Forelimb muscle (tissue), 1 donor: ENCODE measurements around the gene CPLANE1. TPM values are rescaled to one million over a fixed set of nuclear protein-coding genes. Genes with fewer than 3 reads are reported as not detected.
"Not testable (repeated sequence)": the region's sequence is repeated elsewhere in the genome, so short reads cannot be mapped to it uniquely, and the experiment has no call there.

Source experiments
- DNase-seq: peaks from one replicate; pipeline ENCODE4 v3.0.0-alpha.2; 2013; ENCODE audit warnings: low read depth
- polyA plus RNA-seq: library from polyadenylated mRNA; unstranded; fragments of 120-200 nt; gene quantifications from one replicate; pipeline ENCODE4 v1.2.1, GENCODE V29; 2013; ENCODE audit not compliant: insufficient read length

CPLANE1 gene
- polyA plus RNA-seq, 1 donor: 17.9 TPM

- DNase-seq: no peak
Measured at GRCh38 chr5:37121465-37121864, 127.7 kb downstream of the CPLANE1 start.

GRCh38 chr5:37121027-37121426 is 128.1 kb downstream of the CPLANE1 start:
- DNase-seq: no peak

DNA sequence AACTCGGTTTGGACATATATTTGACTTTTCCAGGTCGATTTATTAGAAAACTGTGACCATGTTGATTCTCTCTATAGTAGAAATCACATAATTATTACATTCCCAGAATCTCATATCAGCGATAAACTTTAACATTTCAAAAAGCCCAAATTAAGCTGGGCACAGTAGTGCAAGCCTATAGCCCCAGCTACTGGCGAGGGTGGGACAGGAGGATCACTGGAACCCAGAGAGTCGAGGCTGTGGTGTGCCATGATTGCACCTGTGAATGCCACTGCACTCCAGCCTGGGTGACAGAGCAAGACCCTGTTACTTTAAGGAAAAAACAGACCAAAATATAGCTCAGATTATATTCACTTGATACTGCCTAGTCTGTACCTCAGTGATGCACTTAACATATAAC is 128.9 kb downstream of the CPLANE1 start:
- DNase-seq: no peak

- no peak for DNase-seq
Measured at GRCh38 chr5:37116359-37116758, 132.8 kb downstream of the CPLANE1 start.

- no peak for DNase-seq
Measured at GRCh38 chr5:37112383-37112991, 136.7 kb downstream of the CPLANE1 start.

DNA sequence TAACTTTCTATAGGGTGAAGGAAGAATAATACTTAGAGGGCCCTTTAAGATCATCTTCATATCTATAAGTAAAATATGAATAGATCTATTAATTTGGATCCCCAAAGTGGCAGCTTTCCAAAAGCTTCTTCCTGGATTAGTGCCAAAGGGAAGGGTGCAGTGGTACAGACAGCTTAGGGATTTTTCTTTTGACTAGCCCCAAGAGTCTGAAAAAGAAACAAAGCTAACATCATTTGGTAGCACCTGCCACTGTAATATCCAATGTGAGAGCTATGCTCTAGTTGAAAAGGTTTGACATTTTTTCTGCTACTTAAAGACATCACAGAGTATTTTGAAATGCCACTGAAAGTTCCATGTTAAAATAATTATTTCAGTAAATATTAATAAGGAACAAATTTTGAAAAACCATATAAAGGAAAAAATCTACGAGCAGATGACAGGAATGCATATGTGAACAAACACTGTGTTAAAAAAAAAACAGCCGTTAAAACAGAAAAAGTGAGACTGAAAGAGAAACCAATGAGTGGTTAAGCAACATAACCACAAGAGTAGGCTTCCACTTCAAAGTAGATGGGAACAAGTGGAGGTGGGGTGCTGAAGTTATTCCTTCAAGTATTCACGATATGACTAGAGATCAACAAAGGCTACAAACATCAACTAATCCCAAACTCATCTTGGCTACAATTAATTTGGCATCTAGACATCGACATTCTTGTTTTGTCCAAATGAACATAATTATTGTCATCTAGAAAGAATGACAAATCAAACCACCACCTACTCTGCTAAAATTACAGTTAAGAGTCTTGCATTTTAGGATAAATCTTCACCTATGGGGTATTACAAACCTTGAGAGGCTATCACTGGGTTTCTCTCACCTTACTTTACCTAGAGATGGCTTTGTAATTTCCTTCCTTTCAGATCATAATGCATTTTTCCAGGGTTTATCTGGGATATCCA is 137.5 kb downstream of the CPLANE1 start:
- no peak for DNase-seq

DNA sequence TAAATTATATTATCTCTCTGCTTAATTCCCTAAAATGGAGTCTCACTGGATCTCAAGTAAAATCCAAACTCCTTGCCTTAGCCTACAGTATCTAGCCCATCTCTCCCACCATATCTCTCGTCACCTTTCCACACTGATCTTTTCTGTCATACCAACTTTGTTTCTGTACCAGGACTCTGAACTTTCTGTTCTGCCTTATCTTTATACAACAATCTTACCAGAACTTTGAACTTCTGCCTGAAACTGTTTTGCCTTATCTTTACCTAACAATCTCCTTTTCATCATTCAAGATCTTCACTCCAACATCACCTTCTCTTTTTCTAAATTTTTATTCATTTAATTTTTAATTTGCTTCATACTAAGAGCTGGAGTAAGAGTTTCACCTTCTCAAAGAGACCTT is 139.0 kb downstream of the CPLANE1 start:
- no peak for DNase-seq

DNA sequence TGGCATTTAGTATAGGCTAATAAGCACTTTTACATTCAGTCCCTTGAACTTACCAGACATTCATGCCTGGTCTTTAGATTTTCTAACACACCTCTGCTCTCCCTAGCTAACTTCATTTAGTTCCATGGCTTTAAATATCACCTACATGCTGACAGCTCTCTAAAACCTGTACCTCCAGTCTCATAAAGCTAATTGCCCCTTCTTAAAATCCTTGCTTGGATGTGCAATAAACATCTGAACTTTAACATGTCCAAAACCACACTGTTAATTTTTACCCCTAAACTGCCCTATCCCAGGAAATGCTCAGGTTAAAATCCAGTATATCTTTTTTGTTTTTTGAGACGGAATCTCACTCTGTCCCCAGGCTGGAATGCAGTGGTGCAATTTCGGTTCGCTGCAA is 139.8 kb downstream of the CPLANE1 start:
- no peak for DNase-seq

DNA sequence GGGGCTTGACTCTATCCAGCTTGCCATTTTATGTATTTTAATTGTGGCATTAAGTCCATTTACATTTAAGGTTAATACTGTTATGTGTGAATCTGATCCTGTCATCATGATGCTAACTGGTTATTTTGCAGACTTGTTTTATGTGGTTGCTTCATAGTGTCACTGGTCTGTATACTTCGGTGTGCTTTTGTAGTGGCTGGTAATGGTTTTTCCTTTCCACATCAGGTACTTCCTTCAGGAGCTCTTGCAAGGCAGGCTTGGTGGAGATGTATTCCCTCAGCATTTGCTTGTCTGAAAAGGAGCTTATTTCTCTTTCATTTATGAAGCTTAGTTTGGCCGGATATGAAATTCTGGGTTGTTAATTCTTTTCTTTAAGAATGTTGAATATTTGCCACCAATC is 145.9 kb downstream of the CPLANE1 start:
- no peak for DNase-seq

DNA sequence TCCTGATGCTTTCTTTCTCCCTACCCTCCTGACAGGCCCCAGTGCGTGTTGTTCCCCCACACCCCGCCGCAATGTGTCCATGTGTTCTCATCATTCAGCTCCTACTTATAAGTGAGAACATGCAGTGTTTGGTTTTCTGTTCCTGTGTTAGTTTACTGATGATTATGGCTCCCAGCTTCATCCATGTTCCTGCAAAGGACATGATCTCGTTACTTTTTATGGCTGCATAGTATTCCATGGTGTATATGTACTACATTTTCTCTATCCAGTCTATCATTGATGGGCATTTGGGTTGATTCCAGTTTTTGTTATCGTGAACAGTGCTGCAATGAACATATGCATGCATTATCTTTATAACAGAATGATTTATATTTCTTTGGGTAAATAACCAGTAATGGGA is 149.9 kb downstream of the CPLANE1 start:
- not testable (repeated sequence) for DNase-seq

DNA sequence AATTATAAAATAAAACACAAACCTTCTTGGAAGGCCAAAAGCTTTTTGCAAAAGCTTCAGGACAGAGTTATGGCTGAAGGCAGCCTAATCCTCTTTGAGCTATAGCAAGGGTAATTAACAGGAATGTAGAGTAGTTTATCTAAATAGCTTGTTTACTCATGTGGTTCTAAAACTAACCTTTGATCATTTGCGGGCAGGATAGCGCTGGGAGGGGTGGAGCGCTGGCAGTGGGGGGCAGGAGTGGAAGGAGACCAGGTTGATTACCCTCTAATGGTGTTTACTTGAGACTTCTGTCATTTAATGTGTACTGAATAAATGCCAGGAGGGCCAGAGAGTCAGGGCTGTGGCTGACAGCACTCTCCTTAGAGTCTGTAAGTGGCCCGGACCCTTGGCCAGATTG is 155.4 kb downstream of the CPLANE1 start:
- not testable (repeated sequence) for DNase-seq

DNA sequence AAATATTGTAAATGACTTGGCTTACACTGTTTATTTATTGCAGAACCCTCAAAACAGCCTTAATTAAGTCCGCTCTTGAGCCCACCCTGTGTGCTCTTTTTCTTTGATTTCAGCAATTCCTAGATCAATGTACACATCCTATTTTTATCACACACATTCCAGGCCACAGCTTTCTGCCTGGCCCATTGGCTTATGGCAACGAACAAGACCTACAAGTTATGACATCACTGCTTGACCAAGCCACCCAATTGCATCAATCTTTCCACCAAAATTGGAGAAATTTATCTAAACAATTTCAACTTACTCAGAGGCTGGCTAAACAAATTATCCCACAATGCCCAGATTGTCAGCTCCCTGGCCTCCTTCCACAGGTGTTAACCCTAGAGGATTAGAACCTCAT is 158.4 kb downstream of the CPLANE1 start:
- no peak for DNase-seq

DNA sequence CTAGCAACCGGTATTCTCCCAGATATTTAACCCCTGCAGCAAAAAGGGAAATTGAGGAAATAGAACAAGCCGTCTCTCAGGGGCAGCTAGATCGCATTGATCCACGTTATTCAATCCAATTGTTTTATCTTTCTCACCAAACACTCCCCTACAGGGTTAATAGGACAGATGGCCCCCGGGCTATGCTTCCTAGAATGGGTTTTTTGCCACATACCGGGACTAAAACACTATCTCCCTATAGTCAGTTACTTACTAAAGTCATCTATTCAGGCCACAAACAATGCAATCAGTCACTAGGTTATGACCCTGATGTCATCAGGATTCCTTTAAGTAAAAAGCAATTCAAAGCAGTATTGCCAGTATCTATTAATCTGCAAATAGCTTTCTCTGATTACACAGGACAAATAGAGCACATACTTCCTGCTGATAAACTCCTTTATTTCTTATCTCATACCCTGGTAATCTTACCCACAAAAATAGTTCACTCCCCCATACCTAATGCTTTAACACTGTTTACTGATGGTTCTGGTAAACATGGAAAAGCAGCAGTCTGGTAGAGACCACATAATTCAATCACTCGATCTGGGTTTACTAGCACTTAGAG is 159.0 kb downstream of the CPLANE1 start:
- no peak for DNase-seq

DNA sequence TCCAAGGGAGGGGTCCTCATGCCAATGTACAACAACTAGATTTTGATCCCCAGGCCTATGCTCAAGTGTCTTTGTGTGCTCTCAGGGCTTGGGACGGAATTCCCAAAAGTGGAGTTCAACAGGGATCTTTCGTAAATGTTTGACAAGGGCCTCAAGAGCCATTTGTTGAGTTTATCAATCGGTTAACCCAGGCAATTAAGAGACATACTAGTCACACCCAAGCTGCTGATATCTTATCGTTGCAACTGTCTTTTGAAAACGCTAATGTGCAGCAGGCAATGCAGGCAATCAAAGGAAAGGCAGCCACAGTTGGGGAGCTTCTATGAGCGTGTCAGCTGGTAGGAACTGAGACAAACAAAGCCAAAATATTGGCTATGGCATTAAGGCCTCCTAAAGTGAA is 161.2 kb downstream of the CPLANE1 start:
- DNase-seq: no peak

DNA sequence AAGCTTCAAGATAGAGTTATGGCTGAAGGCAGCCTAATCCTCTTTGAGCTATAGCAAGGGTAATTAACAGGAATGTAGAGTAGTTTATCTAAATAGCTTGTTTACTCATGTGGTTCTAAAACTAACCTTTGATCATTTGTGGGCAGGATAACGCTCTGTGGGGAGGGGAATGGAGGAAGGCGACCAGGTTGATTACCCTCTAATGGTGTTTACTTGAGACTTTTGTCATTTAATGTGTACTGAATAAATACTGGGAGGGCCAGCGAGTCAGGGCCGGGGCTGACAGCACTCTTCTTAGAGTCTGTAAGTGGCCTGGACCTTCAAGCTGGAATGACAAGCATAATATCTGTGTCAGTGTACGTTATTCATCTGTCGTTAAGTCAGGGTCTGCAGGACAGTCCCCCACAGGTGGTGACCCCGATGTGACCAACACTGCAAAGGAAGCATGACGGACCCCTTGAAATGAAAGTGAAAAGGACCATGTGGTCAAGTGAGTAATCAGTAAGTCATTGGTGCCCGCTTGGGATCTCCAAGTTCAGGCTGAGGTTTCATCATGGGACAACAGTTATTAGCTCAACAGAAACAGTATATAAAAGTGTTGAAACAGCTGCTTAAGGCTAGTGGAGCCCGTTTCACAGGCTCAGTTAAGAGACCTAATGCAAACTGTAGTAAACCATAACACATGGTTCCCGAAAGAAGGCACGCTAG is 162.6 kb downstream of the CPLANE1 start:
- no peak for DNase-seq

GRCh38 chr5:37086026-37086425 is 163.2 kb downstream of the CPLANE1 start:
- DNase-seq: not testable (repeated sequence)

DNA sequence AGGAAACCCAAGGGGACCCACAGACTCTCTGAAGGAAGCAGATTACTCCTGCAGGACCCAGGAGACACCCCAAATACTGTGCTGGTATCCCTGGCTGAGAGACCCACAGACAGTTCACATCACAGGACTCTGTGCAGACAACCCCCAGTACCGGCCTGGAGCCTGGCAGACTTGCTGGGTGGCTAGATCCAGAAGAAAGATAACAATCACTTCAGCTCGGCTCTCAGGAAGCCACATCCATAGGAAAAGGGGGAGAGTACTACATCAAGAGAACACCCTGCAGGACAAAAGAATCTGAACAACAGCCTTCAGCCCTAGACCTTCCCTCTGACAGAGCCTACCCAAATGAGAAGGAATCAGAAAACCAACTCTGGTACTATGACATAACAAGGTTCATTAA is 166.2 kb downstream of the CPLANE1 start:
- not testable (repeated sequence) for DNase-seq

DNA sequence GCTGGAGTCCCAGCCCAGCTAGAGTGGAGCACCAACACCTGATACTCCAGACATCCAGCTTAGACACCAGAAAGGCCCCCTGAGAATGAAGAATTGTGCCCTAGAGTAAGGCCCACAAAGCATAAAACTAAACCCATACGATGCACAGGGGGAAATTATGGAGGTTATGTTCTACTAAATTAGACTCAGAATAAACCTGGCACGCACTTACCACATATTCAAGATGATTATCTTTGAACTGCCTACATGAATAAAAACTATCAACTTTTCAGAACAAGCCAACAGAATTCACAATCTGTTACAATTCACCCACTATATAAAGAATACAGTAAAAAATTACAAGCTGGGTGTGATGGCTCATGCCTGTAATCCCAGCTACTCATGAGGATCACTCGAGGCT is 168.5 kb downstream of the CPLANE1 start:
- DNase-seq: no peak

DNA sequence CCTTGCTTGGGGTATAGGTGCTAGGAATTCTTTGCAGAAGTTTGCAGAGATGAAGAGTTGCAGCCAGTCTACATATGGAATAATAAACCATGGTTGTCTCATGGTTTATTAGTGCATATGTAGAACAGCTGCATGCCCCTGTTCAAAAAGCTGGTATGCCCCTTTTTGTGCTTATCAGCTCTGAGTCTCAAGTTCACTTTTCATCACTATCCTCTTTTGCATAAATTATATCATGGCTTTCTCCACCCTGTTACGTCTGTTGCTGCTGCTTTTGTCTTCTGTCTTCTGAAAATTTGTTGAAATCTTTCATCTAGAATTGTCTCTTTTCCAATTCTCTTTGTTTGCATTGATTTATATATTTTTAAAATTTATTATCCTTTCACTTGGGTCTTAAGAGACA is 172.0 kb downstream of the CPLANE1 start:
- DNase-seq: no peak

DNA sequence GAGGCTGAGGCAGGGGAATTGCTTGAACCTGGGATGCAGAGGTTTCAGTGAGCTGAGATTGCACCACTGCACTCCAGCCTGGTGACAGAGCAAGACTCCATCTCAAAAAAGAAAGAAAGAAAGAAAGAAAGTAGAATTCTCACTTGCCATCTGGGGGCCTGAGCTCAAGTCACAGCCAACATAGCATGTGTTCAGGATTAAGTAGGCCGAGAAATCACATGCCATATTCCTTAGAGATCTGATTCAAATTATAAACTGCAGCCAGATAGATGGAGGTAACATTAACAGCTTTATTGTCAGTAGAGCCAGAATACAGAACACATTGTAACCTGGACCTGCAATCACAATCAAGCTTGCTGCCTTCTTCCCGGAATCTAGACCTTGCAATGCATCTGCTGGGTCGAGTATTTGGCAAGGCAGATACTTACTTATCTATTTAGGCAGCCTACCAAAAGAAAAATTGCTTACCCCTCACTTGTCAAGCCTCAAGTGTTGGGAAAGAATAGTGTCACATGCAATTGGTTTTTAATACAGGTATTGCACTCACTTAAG is 173.7 kb downstream of the CPLANE1 start:
- DNase-seq: no peak

DNA sequence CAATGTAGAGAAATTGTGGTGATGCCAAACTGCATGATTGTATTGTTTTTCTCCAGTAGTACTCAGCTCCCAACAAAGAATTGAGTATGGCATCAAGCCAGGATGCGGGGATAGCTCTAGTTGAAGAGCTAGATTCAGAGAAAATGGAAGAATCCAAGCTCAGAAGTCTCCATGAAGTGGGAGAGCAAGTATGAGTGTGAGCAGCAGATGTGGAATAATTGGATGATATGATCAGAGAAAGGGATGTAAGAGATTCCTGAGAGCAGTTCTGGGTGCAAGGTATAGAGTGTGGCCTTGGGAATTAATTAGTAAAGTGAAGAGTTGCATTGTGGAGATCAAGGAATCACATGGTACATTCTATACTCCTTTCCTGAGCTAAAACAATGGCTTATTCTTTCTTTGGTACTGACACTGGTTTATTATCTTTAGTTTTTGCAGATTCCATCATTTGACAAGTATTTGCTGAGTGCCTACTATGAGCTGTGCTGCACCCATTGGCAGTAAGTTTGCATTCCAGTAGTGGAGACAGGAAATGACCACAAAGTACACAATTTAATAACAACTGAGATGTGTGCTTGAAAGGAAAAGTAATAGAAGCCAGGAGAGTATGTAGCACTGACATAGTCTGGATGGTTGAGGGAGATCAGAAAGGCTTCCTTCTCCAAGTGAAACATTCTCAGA is 177.1 kb downstream of the CPLANE1 start:
- no peak for DNase-seq
